Measurements from ENCODE around the gene TRAM2. TPM values are rescaled to one million over a fixed set of nuclear protein-coding genes. Genes with fewer than 3 reads are reported as not detected.
A peak's percentile ranks its signal among the peaks of the same experiment; 100 is the strongest.

The TRAM2 gene
- total RNA-seq, 1 donor from 2014 or later, result 22.1 TPM

GRCh38 chr6:52577778-52578463 lies 1.1 kb upstream of the TRAM2 start:
- Mint-ChIP-seq H3K4me3 (peak overlapping the region; percentile 82), H3K9me3 (peaks cover 5% of the 10 kb centered on the region), H3K27ac (peak overlapping the region; percentile 96)

DNA sequence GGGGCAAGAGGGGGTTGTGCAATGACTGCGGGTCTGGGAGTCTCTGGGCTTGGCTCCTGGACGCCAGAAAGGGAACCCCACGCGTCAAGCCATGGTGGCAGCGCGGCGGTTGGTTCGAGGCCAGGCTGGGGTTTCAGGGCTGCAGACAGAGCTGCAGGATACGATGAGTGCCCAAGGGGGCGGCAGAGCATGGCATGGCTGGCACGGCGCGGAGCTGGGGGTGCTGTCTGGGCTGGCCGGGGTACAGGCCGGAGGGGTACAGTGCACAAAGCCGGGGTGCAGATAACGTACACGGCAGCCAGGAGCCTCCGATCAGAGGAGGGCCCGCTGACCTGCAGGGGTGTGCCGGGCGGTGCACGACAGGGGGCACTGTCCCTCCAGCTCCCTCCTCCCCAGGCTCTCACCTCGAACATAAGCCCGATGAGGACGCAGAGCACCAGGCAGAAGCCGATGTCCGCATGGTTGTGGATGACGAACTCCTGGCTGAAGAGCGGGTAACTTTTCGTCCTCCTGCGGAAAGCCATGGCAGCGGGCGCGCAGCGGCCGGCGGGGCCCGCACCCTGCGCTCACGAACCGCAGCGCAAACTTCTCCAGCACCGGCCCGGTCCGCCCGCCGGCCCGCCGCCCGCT lies 353 bp downstream of the TRAM2 start:
- H3K4me1 Mint-ChIP-seq, result peaks cover 55% of the 10 kb centered on the region
- peak overlapping the region; percentile 71 for H3K4me3 Mint-ChIP-seq
- H3K36me3 Mint-ChIP-seq, result peaks cover 11% of the 10 kb centered on the region
- no peak for DNase-seq (ENCODE audit: low spot score in 2 of 2, unreplicated experiment in 2 of 2)
- H3K9me3 Mint-ChIP-seq, result no peaks in the 10 kb centered on the region
- TF ChIP-seq, protein P1, sequence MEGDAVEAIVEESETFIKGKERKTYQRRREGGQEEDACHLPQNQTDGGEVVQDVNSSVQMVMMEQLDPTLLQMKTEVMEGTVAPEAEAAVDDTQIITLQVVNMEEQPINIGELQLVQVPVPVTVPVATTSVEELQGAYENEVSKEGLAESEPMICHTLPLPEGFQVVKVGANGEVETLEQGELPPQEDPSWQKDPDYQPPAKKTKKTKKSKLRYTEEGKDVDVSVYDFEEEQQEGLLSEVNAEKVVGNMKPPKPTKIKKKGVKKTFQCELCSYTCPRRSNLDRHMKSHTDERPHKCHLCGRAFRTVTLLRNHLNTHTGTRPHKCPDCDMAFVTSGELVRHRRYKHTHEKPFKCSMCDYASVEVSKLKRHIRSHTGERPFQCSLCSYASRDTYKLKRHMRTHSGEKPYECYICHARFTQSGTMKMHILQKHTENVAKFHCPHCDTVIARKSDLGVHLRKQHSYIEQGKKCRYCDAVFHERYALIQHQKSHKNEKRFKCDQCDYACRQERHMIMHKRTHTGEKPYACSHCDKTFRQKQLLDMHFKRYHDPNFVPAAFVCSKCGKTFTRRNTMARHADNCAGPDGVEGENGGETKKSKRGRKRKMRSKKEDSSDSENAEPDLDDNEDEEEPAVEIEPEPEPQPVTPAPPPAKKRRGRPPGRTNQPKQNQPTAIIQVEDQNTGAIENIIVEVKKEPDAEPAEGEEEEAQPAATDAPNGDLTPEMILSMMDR (IDR thresholded peaks at IDR 0.05; ENCODE audit: unreplicated experiment), result peak; percentile 50
- no peaks in the 10 kb centered on the region for H3K27me3 Mint-ChIP-seq (ENCODE audit: low read depth)
- H3K27ac Mint-ChIP-seq, result peak overlapping the region; percentile 67

More at GRCh38 chr6:52577778-52578463, 1.1 kb upstream of the TRAM2 start:
- H3K27me3 Mint-ChIP-seq (ENCODE audit: low read depth), result no peaks in the 10 kb centered on the region
- TF ChIP-seq, protein P1 (IDR thresholded peaks at IDR 0.05; ENCODE audit: unreplicated experiment), result no peak
- H3K4me1 Mint-ChIP-seq, result peaks cover 44% of the 10 kb centered on the region
- DNase-seq (ENCODE audit: low spot score in 2 of 2, unreplicated experiment in 2 of 2), result no peak
- H3K36me3 Mint-ChIP-seq, result peaks cover 20% of the 10 kb centered on the region

GRCh38 chr6:52576054-52576391 lies 837 bp downstream of the TRAM2 start:
- no peaks in the 10 kb centered on the region for H3K27me3 Mint-ChIP-seq (ENCODE audit: low read depth)
- peaks cover 60% of the 10 kb centered on the region for H3K4me1 Mint-ChIP-seq
- H3K9me3 Mint-ChIP-seq, result no peaks in the 10 kb centered on the region
- H3K27ac Mint-ChIP-seq, result peak overlapping the region; percentile 67
- H3K36me3 Mint-ChIP-seq, result peaks cover 6% of the 10 kb centered on the region
- peak overlapping the region; percentile 71 for H3K4me3 Mint-ChIP-seq
- TF ChIP-seq, protein P1 (IDR thresholded peaks at IDR 0.05; ENCODE audit: unreplicated experiment), result no peak
- DNase-seq (ENCODE audit: low spot score in 2 of 2, unreplicated experiment in 2 of 2), result no peak

DNA sequence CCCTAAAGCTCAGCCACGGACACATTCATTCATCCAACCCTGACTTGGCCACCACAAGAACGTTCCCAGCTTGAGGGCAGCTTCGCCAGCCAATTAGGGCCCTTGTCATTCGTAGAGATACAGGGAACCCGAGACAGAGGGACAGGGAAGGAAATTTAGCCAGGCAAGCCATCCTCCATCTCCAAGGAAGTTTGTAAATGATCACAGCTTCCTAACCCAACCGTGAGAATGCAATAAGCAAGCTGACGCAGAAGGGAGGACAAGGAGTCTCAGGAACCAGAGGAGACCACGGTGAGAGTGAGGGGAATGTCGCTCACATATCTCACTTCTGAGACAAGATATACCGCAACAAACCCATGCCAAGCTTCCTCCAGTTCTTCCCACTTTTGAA lies 1.4 kb downstream of the TRAM2 start:
- no peak for DNase-seq (ENCODE audit: low spot score in 2 of 2, unreplicated experiment in 2 of 2)
- H3K9me3 Mint-ChIP-seq, result no peaks in the 10 kb centered on the region
- TF ChIP-seq, protein P1 (IDR thresholded peaks at IDR 0.05; ENCODE audit: unreplicated experiment), result no peak
- H3K36me3 Mint-ChIP-seq, result peaks cover 1% of the 10 kb centered on the region
- peak overlapping the region; percentile 71 for H3K4me3 Mint-ChIP-seq
- no peaks in the 10 kb centered on the region for H3K27me3 Mint-ChIP-seq (ENCODE audit: low read depth)
- H3K27ac Mint-ChIP-seq, result peak overlapping the region; percentile 82
- peaks cover 65% of the 10 kb centered on the region for H3K4me1 Mint-ChIP-seq

- H3K36me3 Mint-ChIP-seq, result no peaks in the 10 kb centered on the region
- no peak for DNase-seq (ENCODE audit: low spot score in 2 of 2, unreplicated experiment in 2 of 2)
- TF ChIP-seq, protein P1 (IDR thresholded peaks at IDR 0.05; ENCODE audit: unreplicated experiment), result no peak
- peaks cover 71% of the 10 kb centered on the region for H3K4me1 Mint-ChIP-seq
- H3K27ac Mint-ChIP-seq, result peak overlapping the region; percentile 82
- peak overlapping the region; percentile 71 for H3K4me3 Mint-ChIP-seq
- H3K9me3 Mint-ChIP-seq, result no peaks in the 10 kb centered on the region
- no peaks in the 10 kb centered on the region for H3K27me3 Mint-ChIP-seq (ENCODE audit: low read depth)
These were observed 2.0 kb downstream of the TRAM2 start for GRCh38 chr6:52574709-52575501.

All from mesothelial cell of epicardium (in vitro differentiated cells).